Measurements from ENCODE around the gene KCNT1.

Gene KCNT1

GRCh38 chr9:135787317-135787716 lies 85.3 kb downstream of the KCNT1 start:
- no peak for DNase-seq

- no peak for DNase-seq
These were observed 86.0 kb downstream of the KCNT1 start for GRCh38 chr9:135787776-135788575.

GRCh38 chr9:135788576-135789300 lies 86.8 kb downstream of the KCNT1 start:
- DNase-seq: no peak

GRCh38 chr9:135789838-135790291 lies 87.9 kb downstream of the KCNT1 start:
- DNase-seq: no peak

GRCh38 chr9:135790356-135790755 lies 88.4 kb downstream of the KCNT1 start:
- DNase-seq: no peak

GRCh38 chr9:135790850-135791249 lies 88.9 kb downstream of the KCNT1 start:
- no peak for DNase-seq

- DNase-seq: no peak
These were observed 89.7 kb downstream of the KCNT1 start for GRCh38 chr9:135791431-135792267.

- no peak for DNase-seq
These were observed 90.5 kb downstream of the KCNT1 start for GRCh38 chr9:135792268-135793128.

GRCh38 chr9:135793221-135794056 lies 91.5 kb downstream of the KCNT1 start:
- DNase-seq: no peak

GRCh38 chr9:135794057-135794335 lies 92.0 kb downstream of the KCNT1 start:
- no peak for DNase-seq

- DNase-seq: no peak
These were observed 92.4 kb downstream of the KCNT1 start for GRCh38 chr9:135794361-135794885.

GRCh38 chr9:135795391-135795790 lies 93.4 kb downstream of the KCNT1 start:
- no peak for DNase-seq

GRCh38 chr9:135796784-135797485 lies 95.0 kb downstream of the KCNT1 start:
- DNase-seq: no peak

GRCh38 chr9:135797507-135798262 lies 95.7 kb downstream of the KCNT1 start:
- no peak for DNase-seq

GRCh38 chr9:135798263-135798585 lies 96.2 kb downstream of the KCNT1 start:
- DNase-seq: no peak

GRCh38 chr9:135799261-135799660 lies 97.3 kb downstream of the KCNT1 start:
- no peak for DNase-seq

- no peak for DNase-seq
These were observed 99.1 kb downstream of the KCNT1 start for GRCh38 chr9:135801070-135801469.

- DNase-seq: no peak
These were observed 101.0 kb downstream of the KCNT1 start for GRCh38 chr9:135802876-135803419.

GRCh38 chr9:135803441-135803840 lies 101.5 kb downstream of the KCNT1 start:
- no peak for DNase-seq

Data from CD4-positive, alpha-beta T cell treated with Interferon gamma for 1 hour (primary cell).